Keratinocyte (primary cell): ENCODE measurements around the gene KCNS3. TPM values are rescaled to one million over a fixed set of nuclear protein-coding genes. Genes with fewer than 3 reads are reported as not detected.
A peak's percentile ranks its signal among the peaks of the same experiment; 100 is the strongest.

Source experiments
- DNase-seq: peaks from one replicate; pipeline ENCODE4 v3.0.0-alpha.2; 2011; ENCODE audit warnings: low read depth, missing footprints, low spot score
- FAIRE-seq: peaks from 2 replicates; lab custom pipeline; 2011; peaks lifted over from hg19 to GRCh38; lab: Jason Lieb, UNC
- H2AFZ ChIP-seq: 2 replicates; pipeline ENCODE4 v1.6.0; 2012; ENCODE audit warnings: low read length, control low read depth, inconsistent platforms; ENCODE audit not compliant: control insufficient read depth
- H3K27ac ChIP-seq: 2 replicates; pipeline ENCODE4 v1.5.1; 2011; ENCODE audit warnings: low read length; ENCODE audit not compliant: control insufficient read depth, insufficient read depth
- H3K27me3 ChIP-seq: 3 replicates; pipeline ENCODE4 v1.6.0; 2011; ENCODE audit warnings: low read length; ENCODE audit not compliant: control insufficient read depth, insufficient read depth; ENCODE audit errors: extremely low read depth
- H3K36me3 ChIP-seq, 2 experiments: 2 replicates in 1 of 2; 3 replicates in 1 of 2; pipeline ENCODE4 v1.5.1; 2011; ENCODE audit warnings: low read length in 2 of 2, mild to moderate bottlenecking in 1 of 2; ENCODE audit not compliant: control insufficient read depth in 2 of 2, insufficient read depth in 2 of 2; ENCODE audit errors: extremely low read depth in 1 of 2
- H3K4me1 ChIP-seq: 3 replicates; pipeline ENCODE4 v1.5.1; 2011; ENCODE audit warnings: low read length; ENCODE audit not compliant: control insufficient read depth, insufficient read depth; ENCODE audit errors: extremely low read depth
- H3K4me2 ChIP-seq: 3 replicates; pipeline ENCODE4 v1.6.0; 2011; ENCODE audit warnings: low read depth, low read length; ENCODE audit not compliant: control insufficient read depth, insufficient read depth; ENCODE audit errors: extremely low read depth
- H3K4me3 ChIP-seq, 3 experiments: fragments of 200-600 bp in 1 of 3; sonication (generic) in 1 of 3; 2 replicates in 2 of 3; 3 replicates in 1 of 3; pipeline ENCODE4 v1.5.1; 2011 to 2016; ENCODE audit warnings: low read length in 3 of 3, mild to moderate bottlenecking in 3 of 3, control low read depth in 2 of 3, inconsistent platforms in 1 of 3, low read depth in 1 of 3, mixed read lengths in 1 of 3, mixed run types in 1 of 3, moderate library complexity in 1 of 3; ENCODE audit not compliant: control insufficient read depth in 2 of 3, insufficient read depth in 2 of 3; ENCODE audit errors: extremely low read depth in 1 of 3
- H3K79me2 ChIP-seq: 2 replicates; pipeline ENCODE4 v1.6.0; 2012; ENCODE audit warnings: low read length; ENCODE audit not compliant: control insufficient read depth, insufficient read depth
- H3K9ac ChIP-seq: 3 replicates; pipeline ENCODE4 v1.6.0; 2011; ENCODE audit warnings: low read length; ENCODE audit not compliant: control insufficient read depth, insufficient read depth; ENCODE audit errors: extremely low read depth
- H3K9me1 ChIP-seq: 3 replicates; pipeline ENCODE4 v1.6.0; 2011; ENCODE audit warnings: low read length; ENCODE audit not compliant: control insufficient read depth, insufficient read depth; ENCODE audit errors: extremely low read depth
- H3K9me3 ChIP-seq: 2 replicates; pipeline ENCODE4 v1.5.1; 2012; ENCODE audit warnings: low read depth, low read length; ENCODE audit not compliant: control insufficient read depth
- H4K20me1 ChIP-seq: 3 replicates; pipeline ENCODE4 v1.6.0; 2011; ENCODE audit warnings: low read length; ENCODE audit not compliant: control insufficient read depth, insufficient read depth; ENCODE audit errors: extremely low read depth
- CTCF ChIP-seq, 3 experiments: IDR thresholded peaks in 1 of 3; conservative IDR thresholded peaks in 1 of 3; optimal IDR thresholded peaks in 1 of 3; 2 replicates in 2 of 3; 3 replicates in 1 of 3; pipeline versions ENCODE3 to v1.5.1; 2011; ENCODE audit warnings: low read length in 3 of 3, mild to moderate bottlenecking in 3 of 3, moderate library complexity in 2 of 3, control low read depth in 1 of 3, inconsistent platforms in 1 of 3; ENCODE audit not compliant: insufficient read depth in 2 of 3; ENCODE audit errors: extremely low read depth in 1 of 3
- EZH2 ChIP-seq: IDR thresholded peaks from one replicate; pipeline ENCODE4 v1.6.1; 2012; ENCODE audit warnings: inconsistent platforms, mild to moderate bottlenecking, low read length, moderate library complexity
- dilution Hi-C: fragments of 300-500 bp; cut with MboI; formaldehyde crosslinking; loops from one replicate; pipeline ENCODE4 v1.7.0; 2020; ENCODE audit warnings: low sequenced_read_pairs; ENCODE audit not compliant: extremely low pct_ligation_motif_present
- polyA minus RNA-seq, 3 experiments: library from RNA; depleted of rRNA, polyadenylated mRNA; stranded (reverse); fragments of >200 nt; gene quantifications; 1 replicate in 1 of 3; 2 replicates in 1 of 3; 3 replicates in 1 of 3; pipeline ENCODE4 v1.2.3, GENCODE V29; 2011
- polyA plus RNA-seq, 5 experiments: library from polyadenylated mRNA; depleted of rRNA in 3 of 5; stranded (reverse) in 3 of 5; stranded (forward) in 1 of 5; unstranded in 1 of 5; fragments of >200 nt; gene quantifications; 1 replicate in 1 of 5; 2 replicates in 3 of 5; 3 replicates in 1 of 5; pipeline versions ENCODE4 v1.2.1 to v1.2.3, GENCODE V29; 2011 to 2012; ENCODE audit warnings: missing spikeins in 2 of 5, low read depth in 1 of 5, low replicate concordance in 1 of 5

KCNS3 gene, protein sequence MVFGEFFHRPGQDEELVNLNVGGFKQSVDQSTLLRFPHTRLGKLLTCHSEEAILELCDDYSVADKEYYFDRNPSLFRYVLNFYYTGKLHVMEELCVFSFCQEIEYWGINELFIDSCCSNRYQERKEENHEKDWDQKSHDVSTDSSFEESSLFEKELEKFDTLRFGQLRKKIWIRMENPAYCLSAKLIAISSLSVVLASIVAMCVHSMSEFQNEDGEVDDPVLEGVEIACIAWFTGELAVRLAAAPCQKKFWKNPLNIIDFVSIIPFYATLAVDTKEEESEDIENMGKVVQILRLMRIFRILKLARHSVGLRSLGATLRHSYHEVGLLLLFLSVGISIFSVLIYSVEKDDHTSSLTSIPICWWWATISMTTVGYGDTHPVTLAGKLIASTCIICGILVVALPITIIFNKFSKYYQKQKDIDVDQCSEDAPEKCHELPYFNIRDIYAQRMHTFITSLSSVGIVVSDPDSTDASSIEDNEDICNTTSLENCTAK
- polyA plus RNA-seq (5.6 to 7.3 TPM (median 7.2 TPM) in 3 replicates), polyA minus RNA-seq (7.2 to 13.0 TPM (median 7.9 TPM) in 3 replicates)
- polyA plus RNA-seq (2011; ENCODE audit: low read depth), result 2.4 TPM
- polyA plus RNA-seq (2011; cell fraction: cytosol; rRNA removed), result 4.0 and 5.3 TPM in 2 replicates
- 3.0 and 3.2 TPM in 2 replicates for polyA plus RNA-seq (2011; cell fraction: nucleus; rRNA removed)
- 4.4 and 6.8 TPM in 2 replicates for polyA plus RNA-seq (2012; ENCODE audit: low replicate concordance)
- 3.6 TPM for polyA minus RNA-seq (2011; cell fraction: cytosol; rRNA and poly(A)+ RNA removed)
- 1.9 and 3.3 TPM in 2 replicates for polyA minus RNA-seq (2011; cell fraction: nucleus; rRNA and poly(A)+ RNA removed)

GRCh38 chr2:17878281-17879136 lies at the start of gene KCNS3:
KCNS3 (plus strand) TSS chr2:17878667; CDS start chr2:17931009, 52,342 bp downstream.
- H3K36me3 ChIP-seq, result no peaks in the 10 kb centered on the region
- H3K27me3 ChIP-seq, result peaks cover 23% of the 10 kb centered on the region
- FAIRE-seq, result no peak
- peak within 1 kb of the TSS; percentile 94 for H3K4me2 ChIP-seq
- no peak for DNase-seq
- TF ChIP-seq CTCF (optimal IDR thresholded peaks at IDR 0.05 in 1 of 3, IDR thresholded peaks at IDR 0.05 in 1 of 3, conservative IDR thresholded peaks at IDR 0.05 in 1 of 3; ENCODE audit: extremely low read depth in 1 of 3, insufficient read depth in 2 of 3, low read length in 3 of 3) (no peak), EZH2 (no peak)
- H3K9me1 ChIP-seq, result no peaks in the 10 kb centered on the region
- peak within 1 kb of the TSS; percentile 57 to 94 (median 76) for H3K4me3 ChIP-seq
- dilution Hi-C loops, result no loop called here
- H3K27ac ChIP-seq, result no peak within 1 kb of the TSS
- peak within 1 kb of the TSS; percentile 96 for H2AFZ ChIP-seq
- H3K9me3 ChIP-seq, result no peaks in the 10 kb centered on the region
- H3K9ac ChIP-seq, result peak within 1 kb of the TSS; percentile 67
- H3K4me1 ChIP-seq, result no peaks in the 10 kb centered on the region
- no peaks in the 10 kb centered on the region for H4K20me1 ChIP-seq
- H3K79me2 ChIP-seq, result no peaks in the 10 kb centered on the region

- no peaks in the 10 kb centered on the region for H3K9me3 ChIP-seq
- FAIRE-seq (peak; percentile 61), DNase-seq (peak; percentile 42)
- H3K27ac ChIP-seq, result no peak overlapping the region
- H3K27me3 ChIP-seq, result no peaks in the 10 kb centered on the region
- H3K79me2 ChIP-seq, result no peaks in the 10 kb centered on the region
- dilution Hi-C loops, result no loop called here
- peak overlapping the region in 1 of 3 experiments; percentile 54 for H3K4me3 ChIP-seq
- H3K4me1 ChIP-seq, result peaks cover 5% of the 10 kb centered on the region
- H2AFZ ChIP-seq, result peak overlapping the region; percentile 87
- H3K9me1 ChIP-seq, result no peaks in the 10 kb centered on the region
- H4K20me1 ChIP-seq, result no peaks in the 10 kb centered on the region
- no peaks in the 10 kb centered on the region for H3K36me3 ChIP-seq
- H3K9ac ChIP-seq, result no peak overlapping the region
- TF ChIP-seq CTCF (optimal IDR thresholded peaks at IDR 0.05 in 1 of 3, IDR thresholded peaks at IDR 0.05 in 1 of 3, conservative IDR thresholded peaks at IDR 0.05 in 1 of 3; ENCODE audit: extremely low read depth in 1 of 3, insufficient read depth in 2 of 3, low read length in 3 of 3), result peak; percentile 76 to 98 (median 97)
- TF ChIP-seq EZH2, result no peak
- peak overlapping the region; percentile 83 for H3K4me2 ChIP-seq
Measured at GRCh38 chr2:17830053-17831034, 48.1 kb upstream of the KCNS3 start.
